Natural killer cell (primary cell): ENCODE data around the gene CNGA4. TPM values are rescaled to one million over a fixed set of nuclear protein-coding genes. Genes with fewer than 3 reads are reported as not detected.

Experiments used
- ATAC-seq, 3 donors: fragments of 150-1000 bp in 2 of 3; fragments of 200-7000 bp in 1 of 3; cut with Tn5 transposase; 1 replicate in 1 of 3; 2 replicates in 2 of 3; pipeline ENCODE4 v1.10.0; 2021; ENCODE audit warnings: mild to moderate bottlenecking in 2 of 3, moderate library complexity in 2 of 3
- DNase-seq, 2 donors: peaks; one replicate each; pipeline versions ENCODE4 v3.0.0 to v3.0.0-alpha.2; 2013 to 2021; ENCODE audit warnings: mixed read lengths in 1 of 2
- H3K27ac ChIP-seq: one replicate; pipeline ENCODE4 v1.5.1; 2013; ENCODE audit warnings: mild to moderate bottlenecking, low read length
- H3K27me3 ChIP-seq: one replicate; pipeline ENCODE4 v1.6.1; 2013; ENCODE audit warnings: low read length; ENCODE audit not compliant: control insufficient read depth, insufficient read depth
- H3K36me3 ChIP-seq: one replicate; pipeline ENCODE4 v1.6.1; 2013; ENCODE audit warnings: low read length; ENCODE audit not compliant: control insufficient read depth, insufficient read depth
- H3K4me1 ChIP-seq: one replicate; pipeline ENCODE4 v1.6.1; 2013; ENCODE audit warnings: low read length; ENCODE audit not compliant: control insufficient read depth, insufficient read depth
- H3K4me3 ChIP-seq: one replicate; pipeline ENCODE4 v1.5.1; 2013; ENCODE audit warnings: low read length
- H3K9me3 ChIP-seq: one replicate; pipeline ENCODE4 v1.6.1; 2013; ENCODE audit warnings: low read length; ENCODE audit not compliant: control insufficient read depth, insufficient read depth
- H3K27ac Mint-ChIP-seq, 2 donors: one replicate each; pipeline ENCODE4 v1.8.0; 2022; ENCODE audit warnings: mild to moderate bottlenecking in 2 of 2, mixed read lengths in 2 of 2, moderate library complexity in 1 of 2
- H3K27me3 Mint-ChIP-seq, 2 donors: one replicate each; pipeline ENCODE4 v1.8.0; 2022; ENCODE audit warnings: low read depth in 2 of 2, mixed read lengths in 2 of 2
- H3K36me3 Mint-ChIP-seq: one replicate; pipeline ENCODE4 v1.8.0; 2022; ENCODE audit warnings: mixed read lengths
- H3K4me1 Mint-ChIP-seq, 2 donors: one replicate each; pipeline ENCODE4 v1.8.0; 2022; ENCODE audit warnings: mixed read lengths in 2 of 2
- H3K4me3 Mint-ChIP-seq: one replicate; pipeline ENCODE4 v1.8.0; 2022; ENCODE audit warnings: mild to moderate bottlenecking, moderate library complexity, mixed read lengths
- H3K9me3 Mint-ChIP-seq, 2 donors: one replicate each; pipeline ENCODE4 v1.8.0; 2022; ENCODE audit warnings: mixed read lengths in 2 of 2
- WGBS: methylation state at CpG from one replicate; pipeline ENCODE4 v1.1.7; 2013; ENCODE audit warnings: missing lambda C conversion rate; ENCODE audit not compliant: insufficient coverage; 5-methylcytosine and 5-hydroxymethylcytosine counted together
- intact Hi-C: fragments of 100-400 bp; cut with micrococcal nuclease; formaldehyde crosslinking; loops from one replicate; pipeline ENCODE4 v1.14.2; 2022
- total RNA-seq, 4 donors: library from RNA; stranded (reverse); fragments of 120-200 nt in 1 of 4; gene quantifications; one replicate each; pipeline versions ENCODE4 v1.2.3 to v1.2.4, GENCODE V29; 2013 to 2022
- TF ChIP-seq, protein P1 (sequence below): fragments of 200-600 bp; IDR thresholded peaks from one replicate; pipeline ENCODE4 v1.8.0; 2022; ENCODE audit warnings: antibody characterized with exemption

CNGA4 gene
- total RNA-seq, 3 donors from 2014 or later (not counting 1 experiment from before 2014, with no cell fraction given) = 0.35 to 0.50 (median 0.39) TPM

- DNase-seq (no peak), ATAC-seq (no peak)
- Histone ChIP-seq H3K27ac (no peak overlapping the region), H3K36me3 (peaks cover 21% of the 10 kb centered on the region), H3K27me3 (no peaks in the 10 kb centered on the region), H3K4me1 (peaks cover 44% of the 10 kb centered on the region), H3K4me3 (no peak overlapping the region), H3K9me3 (no peaks in the 10 kb centered on the region)
- TF ChIP-seq, protein P1, sequence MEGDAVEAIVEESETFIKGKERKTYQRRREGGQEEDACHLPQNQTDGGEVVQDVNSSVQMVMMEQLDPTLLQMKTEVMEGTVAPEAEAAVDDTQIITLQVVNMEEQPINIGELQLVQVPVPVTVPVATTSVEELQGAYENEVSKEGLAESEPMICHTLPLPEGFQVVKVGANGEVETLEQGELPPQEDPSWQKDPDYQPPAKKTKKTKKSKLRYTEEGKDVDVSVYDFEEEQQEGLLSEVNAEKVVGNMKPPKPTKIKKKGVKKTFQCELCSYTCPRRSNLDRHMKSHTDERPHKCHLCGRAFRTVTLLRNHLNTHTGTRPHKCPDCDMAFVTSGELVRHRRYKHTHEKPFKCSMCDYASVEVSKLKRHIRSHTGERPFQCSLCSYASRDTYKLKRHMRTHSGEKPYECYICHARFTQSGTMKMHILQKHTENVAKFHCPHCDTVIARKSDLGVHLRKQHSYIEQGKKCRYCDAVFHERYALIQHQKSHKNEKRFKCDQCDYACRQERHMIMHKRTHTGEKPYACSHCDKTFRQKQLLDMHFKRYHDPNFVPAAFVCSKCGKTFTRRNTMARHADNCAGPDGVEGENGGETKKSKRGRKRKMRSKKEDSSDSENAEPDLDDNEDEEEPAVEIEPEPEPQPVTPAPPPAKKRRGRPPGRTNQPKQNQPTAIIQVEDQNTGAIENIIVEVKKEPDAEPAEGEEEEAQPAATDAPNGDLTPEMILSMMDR = no peak
- H3K4me3 Mint-ChIP-seq = no peak overlapping the region
- 92% methylated on average over 1 of the region's 1 CpG for WGBS
- H3K27me3 Mint-ChIP-seq = no peaks in the 10 kb centered on the region
- peaks cover 0 to 3% of the 10 kb centered on the region in 2 donors for H3K9me3 Mint-ChIP-seq
- intact Hi-C loops = loop anchor here (5.0 kb wide), 1 partner anchor 278 kb away; the partner anchor contains the start of genes ARFIP2 and TIMM10B
- H3K4me1 Mint-ChIP-seq = peaks cover 63 to 74% of the 10 kb centered on the region in 2 donors
- peak overlapping the region; percentile 89 to 90 for H3K27ac Mint-ChIP-seq
- peaks cover 7% of the 10 kb centered on the region for H3K36me3 Mint-ChIP-seq
These were observed 34.2 kb upstream of the CNGA4 start for GRCh38 chr11:6204706-6205105.

DNA sequence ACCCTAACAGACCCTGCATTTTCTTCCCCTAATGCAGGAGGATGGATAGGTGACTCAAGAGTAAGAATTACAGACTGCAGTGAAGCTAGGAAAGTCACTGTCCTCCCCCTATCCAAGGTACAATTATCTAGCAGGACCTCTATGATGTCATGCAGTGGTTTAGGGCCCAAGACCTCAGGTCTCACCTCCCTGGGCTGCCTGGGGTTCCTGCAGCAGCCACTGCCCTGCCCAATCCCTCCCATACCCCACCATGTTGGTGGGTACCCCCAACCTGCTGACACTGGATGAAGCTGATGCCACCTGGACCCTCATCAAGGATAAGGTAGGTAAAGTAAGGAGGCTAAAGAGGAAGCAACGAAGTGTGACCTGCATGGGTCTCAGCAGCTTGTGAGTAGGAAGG, 33.5 kb upstream of the CNGA4 start, which contains the start of gene C11orf42:
TSS of gene C11orf42 (plus strand) at position 192 of the 400 bp plus-strand sequence. CDS start at position 251, 59 bp downstream.
- H3K36me3 Mint-ChIP-seq = peaks cover 7% of the 10 kb centered on the region
- H3K27me3 Mint-ChIP-seq = no peaks in the 10 kb centered on the region
- TF ChIP-seq, protein P1 = no peak
- intact Hi-C loops = no loop called here
- H3K4me3 ChIP-seq = no peak within 1 kb of the TSS
- ATAC-seq (no peak), DNase-seq (no peak)
- no peak within 1 kb of the TSS for H3K4me3 Mint-ChIP-seq
- no peak within 1 kb of the TSS for H3K27ac ChIP-seq
- H3K27ac Mint-ChIP-seq = peak within 1 kb of the TSS; percentile 89 to 90
- peaks cover 56 to 67% of the 10 kb centered on the region in 2 donors for H3K4me1 Mint-ChIP-seq
- peaks cover 0 to 3% of the 10 kb centered on the region in 2 donors for H3K9me3 Mint-ChIP-seq
- peaks cover 27% of the 10 kb centered on the region for H3K36me3 ChIP-seq
- H3K4me1 ChIP-seq = peaks cover 37% of the 10 kb centered on the region
- no peaks in the 10 kb centered on the region for H3K27me3 ChIP-seq
- WGBS = no CpG with 5 or more reads among the region's 1 CpG
- H3K9me3 ChIP-seq = no peaks in the 10 kb centered on the region

DNA sequence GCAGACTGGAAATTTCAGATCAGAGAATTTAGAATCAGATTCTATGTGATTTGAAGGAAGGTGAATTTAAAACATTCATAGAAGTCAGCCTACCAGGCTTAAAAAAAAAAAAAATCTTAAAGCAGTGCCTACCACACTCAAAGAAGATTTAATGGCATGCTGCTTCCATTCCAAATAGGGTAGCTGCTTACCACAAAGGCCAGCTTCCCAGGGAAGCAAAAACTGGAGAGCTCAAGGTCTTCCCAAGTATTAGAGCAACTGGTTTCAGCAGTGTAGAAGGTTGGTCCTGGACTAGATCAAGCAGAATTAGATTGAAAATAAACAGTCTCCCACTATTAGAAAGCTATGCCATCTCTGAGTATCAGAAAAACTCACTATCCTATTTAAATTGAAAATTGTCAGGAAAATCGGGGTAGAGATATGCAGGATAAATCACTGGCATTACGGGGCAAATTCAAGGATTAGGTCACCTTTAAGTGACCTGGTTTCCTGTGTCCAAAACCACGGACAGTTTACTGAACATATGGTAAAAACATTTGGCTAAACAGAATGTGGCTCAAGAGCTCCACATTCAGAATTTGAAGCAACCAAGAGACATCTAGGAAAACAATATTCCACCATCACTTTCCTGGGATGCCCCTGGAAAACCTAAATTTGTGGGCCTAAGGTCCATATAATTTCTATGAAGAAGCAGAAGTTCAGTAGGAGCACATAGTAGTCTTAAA, 32.3 kb upstream of the CNGA4 start:
- Mint-ChIP-seq H3K27me3 (no peaks in the 10 kb centered on the region), H3K4me3 (no peak overlapping the region), H3K27ac (peak overlapping the region; percentile 89 to 90), H3K36me3 (peaks cover 7% of the 10 kb centered on the region), H3K9me3 (peaks cover 0 to 3% of the 10 kb centered on the region in 2 donors), H3K4me1 (peaks cover 44 to 55% of the 10 kb centered on the region in 2 donors)
- intact Hi-C loops = no loop called here
- Histone ChIP-seq H3K4me3 (no peak overlapping the region), H3K27ac (no peak overlapping the region), H3K27me3 (no peaks in the 10 kb centered on the region), H3K36me3 (peaks cover 34% of the 10 kb centered on the region), H3K9me3 (no peaks in the 10 kb centered on the region), H3K4me1 (peaks cover 25% of the 10 kb centered on the region)
- TF ChIP-seq, protein P1 = no peak
- 80% methylated on average over 3 of the region's 3 CpGs for WGBS
- DNase-seq (no peak), ATAC-seq (no peak)
